BLaER1 (cell line): ENCODE measurements around the gene WDR75.
"Not testable (repeated sequence)": the region's sequence is repeated elsewhere in the genome, so short reads cannot be mapped to it uniquely, and the experiment has no call there.

Experiments used
- H3K27ac ChIP-seq: shearing (Covaris generic); formaldehyde crosslinking; 2 replicates; pipeline ENCODE4 v1.8.1; 2022
- H3K27me3 ChIP-seq: shearing (Covaris generic); formaldehyde crosslinking; 2 replicates; pipeline ENCODE4 v1.8.1; 2022
- H3K36me3 ChIP-seq: shearing (Covaris generic); formaldehyde crosslinking; 2 replicates; pipeline ENCODE4 v1.8.1; 2022
- H3K4me1 ChIP-seq: shearing (Covaris generic); formaldehyde crosslinking; 2 replicates; pipeline ENCODE4 v1.8.1; 2022
- H3K4me2 ChIP-seq: shearing (Covaris generic); formaldehyde crosslinking; 2 replicates; pipeline ENCODE4 v1.8.1; 2022
- H3K4me3 ChIP-seq: shearing (Covaris generic); formaldehyde crosslinking; 2 replicates; pipeline ENCODE4 v1.8.1; 2022
- H3K9ac ChIP-seq: shearing (Covaris generic); formaldehyde crosslinking; 2 replicates; pipeline ENCODE4 v1.8.1; 2022
- H3K9me3 ChIP-seq: shearing (Covaris generic); formaldehyde crosslinking; 2 replicates; pipeline ENCODE4 v1.8.1; 2022
- H4K20me1 ChIP-seq: shearing (Covaris generic); formaldehyde crosslinking; 2 replicates; pipeline ENCODE4 v1.8.1; 2022
- Cebpa-rat ChIP-seq: shearing (Covaris generic); IDR thresholded peaks from 2 replicates; pipeline ENCODE4 v1.8.1; 2022

The WDR75 gene

DNA sequence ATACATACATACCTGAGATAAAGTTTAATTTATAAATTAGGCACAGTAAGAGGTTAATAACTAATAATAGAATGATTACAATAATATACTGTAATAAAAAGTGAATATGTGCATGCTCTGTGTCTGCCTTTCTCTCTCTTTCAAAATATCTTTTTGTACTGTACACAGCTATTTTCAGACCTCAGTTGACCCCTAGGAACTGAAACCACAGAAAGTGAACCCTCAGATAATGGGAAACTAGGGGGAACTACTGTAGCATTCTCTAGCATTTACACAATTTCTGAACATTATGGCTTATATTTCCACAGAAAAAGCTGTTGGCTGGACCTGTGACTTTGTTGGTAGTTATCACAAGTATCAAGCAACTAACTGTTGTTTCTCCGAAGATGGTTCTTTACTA is 25.9 kb downstream of the WDR75 start:
- Histone ChIP-seq H3K9ac (no peak overlapping the region), H3K27ac (no peak overlapping the region), H3K27me3 (no peaks in the 10 kb centered on the region), H4K20me1 (0 out of 2 replicates have a peak, but pooled peaks cover 5% of the 10 kb centered on the region), H3K4me1 (no peaks in the 10 kb centered on the region), H3K4me3 (no peak overlapping the region), H3K9me3 (no peaks in the 10 kb centered on the region), H3K4me2 (no peak overlapping the region), H3K36me3 (peaks cover 96% of the 10 kb centered on the region)
- TF ChIP-seq Cebpa-rat, result no peak

DNA sequence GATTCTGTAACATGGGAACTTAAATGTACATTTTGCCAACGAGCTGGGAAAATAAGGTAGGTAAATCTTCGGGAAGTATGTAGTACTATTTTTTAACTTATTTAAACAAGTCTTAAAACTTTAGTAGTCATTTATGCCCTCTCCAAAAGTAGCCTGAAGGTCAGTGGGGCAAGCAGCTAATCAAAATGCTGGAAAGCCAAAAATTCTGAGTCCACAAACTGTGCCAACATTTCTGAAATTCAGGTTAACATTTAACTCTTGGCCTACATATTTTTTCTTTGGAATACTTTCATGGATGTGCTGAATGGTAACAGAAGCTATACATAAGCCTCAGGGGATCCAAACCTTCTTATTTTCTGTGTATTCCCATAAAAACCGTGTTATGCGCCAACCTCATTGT is 26.3 kb downstream of the WDR75 start:
- Histone ChIP-seq H4K20me1 (0 out of 2 replicates have a peak, but pooled peaks cover 5% of the 10 kb centered on the region), H3K4me2 (no peak overlapping the region), H3K4me1 (no peaks in the 10 kb centered on the region), H3K9me3 (no peaks in the 10 kb centered on the region), H3K4me3 (no peak overlapping the region), H3K36me3 (peaks cover 96% of the 10 kb centered on the region), H3K9ac (no peak overlapping the region), H3K27me3 (no peaks in the 10 kb centered on the region), H3K27ac (no peak overlapping the region)
- no peak for TF ChIP-seq Cebpa-rat

DNA sequence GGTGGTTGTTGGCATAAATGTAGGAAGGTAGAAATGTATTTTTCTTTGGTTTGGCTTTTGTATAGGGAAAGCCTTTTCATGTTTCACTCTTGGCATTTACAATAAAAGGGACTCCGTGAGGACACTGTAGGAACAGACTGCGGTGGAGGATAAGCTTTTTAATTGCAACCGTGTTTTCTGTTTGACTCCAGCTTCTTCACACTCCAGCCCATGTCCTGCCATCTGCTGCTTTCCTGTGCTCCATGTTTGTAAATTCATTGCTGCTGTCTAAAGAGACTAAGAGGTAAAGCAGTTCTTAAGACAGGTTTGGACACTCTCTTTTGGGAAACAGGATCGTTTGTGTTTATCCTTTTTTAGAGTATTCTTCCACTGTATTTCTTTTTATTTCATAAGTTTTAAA is 33.3 kb downstream of the WDR75 start:
- no peaks in the 10 kb centered on the region for H3K9me3 ChIP-seq
- TF ChIP-seq Cebpa-rat, result no peak
- no peak overlapping the region for H3K9ac ChIP-seq
- no peaks in the 10 kb centered on the region for H4K20me1 ChIP-seq
- H3K4me3 ChIP-seq, result no peak overlapping the region
- no peaks in the 10 kb centered on the region for H3K27me3 ChIP-seq
- H3K36me3 ChIP-seq, result peaks cover 73% of the 10 kb centered on the region
- H3K4me1 ChIP-seq, result no peaks in the 10 kb centered on the region
- H3K27ac ChIP-seq, result no peak overlapping the region
- H3K4me2 ChIP-seq, result no peak overlapping the region

DNA sequence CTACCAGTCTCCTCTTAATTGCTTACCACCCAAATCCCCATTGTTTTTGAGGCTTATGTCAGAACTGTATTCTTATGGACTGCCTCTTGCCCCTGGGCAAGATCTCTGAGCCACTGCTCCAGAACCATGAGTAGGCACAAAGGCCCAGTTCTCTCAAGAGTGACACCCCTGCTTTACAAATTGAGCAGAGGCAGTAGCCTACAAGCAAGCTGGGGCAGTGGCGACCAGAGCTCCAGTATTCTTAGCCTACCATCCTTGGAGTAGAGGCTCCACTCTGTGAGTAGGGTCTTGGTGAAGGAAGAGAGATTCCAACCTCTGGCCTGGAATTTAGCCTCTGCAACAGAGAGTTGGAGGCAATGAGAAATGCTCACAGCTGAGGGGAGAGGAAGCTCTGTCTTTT is 36.5 kb downstream of the WDR75 start:
- peaks cover 43% of the 10 kb centered on the region for H3K36me3 ChIP-seq
- H3K9ac ChIP-seq, result no peak overlapping the region
- H4K20me1 ChIP-seq, result no peaks in the 10 kb centered on the region
- H3K4me1 ChIP-seq, result no peaks in the 10 kb centered on the region
- no peaks in the 10 kb centered on the region for H3K27me3 ChIP-seq
- no peak overlapping the region for H3K4me2 ChIP-seq
- no peak overlapping the region for H3K27ac ChIP-seq
- no peak for TF ChIP-seq Cebpa-rat
- no peak overlapping the region for H3K4me3 ChIP-seq
- H3K9me3 ChIP-seq, result no peaks in the 10 kb centered on the region

DNA sequence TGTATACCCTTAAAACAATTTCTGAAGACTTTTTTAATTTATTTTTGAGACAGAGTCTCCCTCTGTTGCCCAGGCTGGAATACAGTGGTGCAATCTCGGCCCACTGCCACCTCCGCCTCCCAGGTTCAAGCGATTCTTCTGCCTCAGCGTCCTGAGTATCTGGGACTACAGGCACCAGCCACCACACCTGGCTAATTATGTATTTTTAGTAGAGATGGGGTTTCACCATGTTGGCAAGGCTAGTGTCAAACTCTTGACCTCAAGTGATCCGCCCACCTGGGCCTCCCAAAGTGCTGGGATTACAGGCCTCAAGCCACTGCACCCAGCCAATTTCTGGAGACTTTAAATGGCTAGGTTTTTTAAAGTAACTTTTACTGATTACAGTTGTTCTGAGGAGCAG is 37.0 kb downstream of the WDR75 start:
- peaks cover 38% of the 10 kb centered on the region for H3K36me3 ChIP-seq
- not testable (repeated sequence) for H3K4me3 ChIP-seq, H3K4me2 ChIP-seq, H3K27me3 ChIP-seq, H3K9me3 ChIP-seq, H4K20me1 ChIP-seq, H3K27ac ChIP-seq, H3K9ac ChIP-seq, H3K4me1 ChIP-seq

DNA sequence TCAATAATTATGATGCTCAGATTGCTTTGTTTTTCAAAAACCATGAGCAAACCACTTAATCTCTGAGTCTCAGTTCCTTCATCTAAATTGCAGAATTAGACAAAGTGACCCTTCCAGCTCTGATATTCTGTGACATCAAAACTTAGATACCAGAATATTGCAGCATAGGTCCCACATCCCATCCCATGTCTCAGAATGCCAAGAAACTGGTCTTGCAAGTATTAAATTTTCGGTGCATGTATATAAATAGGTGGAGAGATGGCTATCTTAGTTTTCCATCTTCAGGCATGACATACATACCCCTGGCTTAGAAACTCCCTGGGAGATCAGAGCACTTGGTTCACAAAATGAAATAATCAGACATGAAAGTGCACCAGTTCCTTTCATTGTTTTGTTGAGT is 39.8 kb downstream of the WDR75 start:
- Histone ChIP-seq H3K9me3 (no peaks in the 10 kb centered on the region), H3K9ac (no peak overlapping the region), H3K4me3 (no peak overlapping the region), H3K27me3 (no peaks in the 10 kb centered on the region), H4K20me1 (no peaks in the 10 kb centered on the region), H3K27ac (no peak overlapping the region), H3K36me3 (peaks cover 12% of the 10 kb centered on the region), H3K4me1 (no peaks in the 10 kb centered on the region), H3K4me2 (no peak overlapping the region)
- no peak for TF ChIP-seq Cebpa-rat

DNA sequence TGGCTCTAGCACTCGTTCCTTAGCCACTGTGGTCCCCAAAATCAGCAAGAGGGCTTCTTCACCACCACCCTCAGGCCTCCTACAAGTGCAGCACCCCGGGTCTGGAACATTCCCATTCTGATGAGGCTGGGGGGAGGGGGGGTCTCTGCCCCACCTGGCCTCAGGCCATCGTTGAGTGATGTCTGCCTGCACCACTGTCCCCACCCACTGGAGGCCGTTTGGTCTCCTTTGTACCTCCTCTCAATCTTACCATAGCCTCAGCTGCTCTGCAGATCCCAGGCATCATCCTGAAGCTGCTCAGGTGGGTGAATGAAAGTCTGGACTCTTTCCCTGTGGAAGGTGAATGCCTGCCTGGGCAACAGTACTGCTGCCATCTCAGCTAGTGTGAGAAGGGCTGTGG is 42.3 kb downstream of the WDR75 start:
- H3K27ac ChIP-seq, result no peak overlapping the region
- H3K4me2 ChIP-seq, result no peak overlapping the region
- no peaks in the 10 kb centered on the region for H3K9me3 ChIP-seq
- no peak overlapping the region for H3K9ac ChIP-seq
- TF ChIP-seq Cebpa-rat, result no peak
- no peaks in the 10 kb centered on the region for H3K36me3 ChIP-seq
- H3K4me1 ChIP-seq, result no peaks in the 10 kb centered on the region
- no peaks in the 10 kb centered on the region for H4K20me1 ChIP-seq
- H3K4me3 ChIP-seq, result no peak overlapping the region
- no peaks in the 10 kb centered on the region for H3K27me3 ChIP-seq

DNA sequence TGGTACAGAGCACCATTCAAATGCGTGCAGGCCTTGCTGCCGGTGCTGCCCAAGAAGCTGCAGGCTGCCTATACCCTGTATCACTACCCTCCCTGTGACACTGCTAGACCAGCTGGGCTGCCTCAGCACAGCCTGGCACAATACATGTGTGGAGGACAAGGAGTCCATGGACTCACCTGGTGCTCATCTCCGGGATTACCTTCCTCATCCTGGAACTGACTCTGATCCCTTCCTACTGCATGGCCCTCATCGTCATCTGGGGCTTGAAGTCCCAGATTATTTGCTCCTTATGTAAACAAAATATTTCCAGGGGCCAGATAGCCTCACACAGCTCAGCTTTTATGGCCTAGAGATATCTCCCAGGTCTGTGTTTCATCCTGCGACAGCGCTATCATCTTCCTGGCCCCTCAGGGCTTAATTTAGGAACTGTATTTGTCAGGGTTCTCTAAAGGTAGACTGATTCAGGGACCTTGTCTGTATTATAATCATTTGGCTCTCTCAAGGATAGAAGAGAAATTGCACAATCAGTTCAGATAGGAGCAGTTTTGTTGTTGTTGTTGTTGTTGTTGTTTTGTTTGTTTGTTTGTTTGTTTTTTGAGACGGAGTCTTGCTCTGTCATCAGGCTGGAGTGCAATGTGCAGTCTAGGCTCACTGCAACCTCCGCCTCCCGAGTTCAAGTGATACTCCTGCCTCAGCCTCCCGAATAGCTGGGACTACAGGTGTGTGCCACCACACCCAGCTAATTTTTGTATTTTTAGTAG is 42.9 kb downstream of the WDR75 start:
- no peak overlapping the region for H3K27ac ChIP-seq
- no peaks in the 10 kb centered on the region for H3K27me3 ChIP-seq
- H3K9me3 ChIP-seq, result no peaks in the 10 kb centered on the region
- no peak overlapping the region for H3K9ac ChIP-seq
- H3K36me3 ChIP-seq, result no peaks in the 10 kb centered on the region
- no peaks in the 10 kb centered on the region for H4K20me1 ChIP-seq
- no peaks in the 10 kb centered on the region for H3K4me1 ChIP-seq
- TF ChIP-seq Cebpa-rat, result no peak
- no peak overlapping the region for H3K4me2 ChIP-seq
- H3K4me3 ChIP-seq, result no peak overlapping the region

DNA sequence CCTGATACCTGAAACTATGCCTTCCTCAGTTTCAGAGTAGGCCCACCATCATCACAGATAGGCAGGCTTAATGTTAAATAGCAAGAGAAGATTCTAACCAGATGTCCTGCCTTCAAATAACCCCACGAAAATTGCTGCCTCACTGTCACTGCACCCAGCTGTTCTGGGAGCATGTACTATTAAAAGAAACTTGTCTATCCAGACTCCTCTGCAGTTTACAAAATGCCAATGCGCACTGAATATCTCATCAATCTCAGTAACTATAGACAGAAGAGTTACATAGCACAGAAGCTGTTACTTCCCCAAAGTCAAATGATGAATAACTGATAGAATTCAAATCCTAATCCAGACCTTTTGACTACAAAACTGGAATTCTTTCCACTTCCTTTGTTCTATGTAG is 43.9 kb downstream of the WDR75 start:
- Histone ChIP-seq H3K27me3 (no peaks in the 10 kb centered on the region), H3K9me3 (no peaks in the 10 kb centered on the region), H3K4me2 (no peak overlapping the region), H4K20me1 (no peaks in the 10 kb centered on the region), H3K9ac (no peak overlapping the region), H3K4me1 (no peaks in the 10 kb centered on the region), H3K27ac (no peak overlapping the region), H3K4me3 (no peak overlapping the region), H3K36me3 (no peaks in the 10 kb centered on the region)
- no peak for TF ChIP-seq Cebpa-rat

DNA sequence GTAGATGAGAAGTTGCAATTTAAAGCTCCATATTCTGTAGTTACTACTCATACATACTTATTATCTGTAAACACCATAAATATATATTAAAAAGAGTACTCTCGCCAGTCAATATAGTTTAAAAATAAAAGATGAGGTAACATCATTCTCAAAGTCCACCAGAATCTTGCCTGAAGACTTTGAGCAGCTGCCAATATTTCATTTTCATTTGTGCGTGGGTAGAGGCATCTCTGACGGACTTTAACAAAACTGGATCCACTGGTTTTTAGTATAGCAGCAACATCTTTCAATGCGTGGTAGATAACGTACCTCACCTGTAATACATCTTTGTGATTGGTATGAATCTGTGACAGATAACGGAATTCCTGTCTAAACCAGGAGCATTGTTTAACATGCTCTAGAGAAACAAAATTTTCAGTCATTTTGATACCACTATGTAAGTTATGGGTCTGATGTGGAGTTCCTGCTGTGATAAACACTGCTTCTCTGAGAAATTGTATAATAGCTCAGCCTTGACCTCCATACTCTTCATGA is 45.0 kb downstream of the WDR75 start:
- Histone ChIP-seq H3K9ac (no peak overlapping the region), H3K4me1 (no peaks in the 10 kb centered on the region), H3K27me3 (no peaks in the 10 kb centered on the region), H4K20me1 (no peaks in the 10 kb centered on the region), H3K4me3 (no peak overlapping the region), H3K36me3 (no peaks in the 10 kb centered on the region), H3K27ac (no peak overlapping the region), H3K4me2 (no peak overlapping the region), H3K9me3 (no peaks in the 10 kb centered on the region)
- no peak for TF ChIP-seq Cebpa-rat
